ENCODE data around the gene TMEM86B.
"Not testable (repeated sequence)": the region's sequence is repeated elsewhere in the genome, so short reads cannot be mapped to it uniquely, and the experiment has no call there.

Gene TMEM86B

GRCh38 chr19:55216461-55217198 is 11.9 kb downstream of the TMEM86B start:
- peak; percentile 94 to 96 for DNase-seq

DNA sequence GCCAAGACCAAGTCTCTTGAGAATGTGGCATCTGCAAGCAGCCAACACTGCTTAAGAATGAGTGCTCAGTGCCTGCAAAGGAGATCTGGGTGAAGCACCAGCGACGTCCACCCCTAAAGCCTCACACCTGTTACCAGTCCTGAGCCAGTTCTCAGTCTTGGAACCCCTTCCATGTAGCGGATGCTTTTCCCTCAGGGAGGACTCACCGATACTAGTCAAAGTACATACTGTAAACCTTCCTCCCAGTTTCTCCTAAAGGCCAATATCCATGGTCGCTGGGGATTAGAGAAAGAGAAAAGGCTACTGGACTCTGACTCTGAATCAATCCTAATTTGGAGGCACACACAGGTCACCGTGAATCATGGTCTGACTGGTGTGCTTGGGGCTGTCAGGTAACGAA is 15.0 kb downstream of the TMEM86B start:
- DNase-seq, result no peak

DNA sequence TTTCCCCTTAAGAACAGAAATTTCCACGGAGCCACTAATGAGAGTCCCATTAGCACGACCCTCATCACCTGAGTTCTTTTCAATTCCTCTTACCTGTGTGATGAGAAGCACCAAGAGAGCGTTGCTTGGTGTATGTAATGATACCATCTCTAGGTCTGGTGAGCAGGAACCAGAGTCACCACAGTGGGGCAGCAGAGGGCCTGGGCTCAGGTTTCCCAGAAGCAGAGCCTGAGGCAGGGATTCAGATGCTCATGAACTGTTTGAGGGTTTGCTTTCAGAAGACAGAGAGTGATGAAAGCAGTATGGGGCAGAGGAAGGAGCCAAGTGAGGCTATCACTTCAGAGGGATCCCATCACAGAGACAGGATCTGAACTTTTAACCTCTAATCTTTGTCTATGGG is 16.1 kb downstream of the TMEM86B start:
- DNase-seq, result no peak

- DNase-seq, result no peak
Measured at GRCh38 chr19:55209693-55210472, 18.7 kb downstream of the TMEM86B start.

DNA sequence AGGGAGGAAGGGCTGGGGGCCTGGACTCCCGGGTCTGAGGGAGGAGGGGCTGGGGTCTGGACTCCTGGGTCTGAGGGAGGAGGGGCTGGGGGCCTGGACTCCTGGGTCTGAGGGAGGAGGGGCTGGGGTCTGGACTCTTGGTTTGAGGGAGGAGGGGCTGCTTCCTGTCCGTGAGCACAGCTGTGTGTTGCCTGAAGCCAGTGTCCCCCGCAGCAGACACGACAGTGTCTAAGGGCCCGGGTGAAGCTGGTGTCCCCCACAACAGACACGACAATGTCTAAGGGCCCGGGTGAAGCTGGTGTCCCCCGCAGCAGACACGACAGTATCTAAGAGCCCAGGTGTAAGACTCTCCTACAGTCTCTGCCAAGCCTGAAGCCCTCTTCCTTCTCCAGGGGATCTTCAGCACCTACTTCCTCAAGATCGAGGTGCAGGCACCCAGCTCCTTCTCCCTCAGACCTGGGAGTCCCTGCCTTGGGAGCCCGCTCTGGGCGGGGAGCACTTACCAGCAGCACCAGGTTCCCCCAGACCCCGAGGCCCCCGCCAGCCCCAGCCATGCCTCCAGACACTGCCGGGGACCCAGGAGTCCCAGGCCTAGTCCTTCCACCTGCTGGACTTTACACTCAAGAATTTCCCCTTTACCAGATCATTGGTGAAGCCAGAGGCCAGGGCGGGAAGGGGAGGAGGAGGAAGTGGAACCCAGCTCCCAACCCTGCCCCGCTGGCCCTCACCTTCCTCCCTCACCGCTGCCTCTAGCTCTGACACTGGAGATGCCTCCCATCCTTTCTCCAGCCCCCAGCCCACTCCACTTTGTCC is 19.5 kb downstream of the TMEM86B start, which contains the start of gene PTPRH:
TSS of gene PTPRH (minus strand) at position 622 of the 813 bp plus-strand sequence. CDS start at position 554, 68 bp downstream.
- DNase-seq, result no peak

DNA sequence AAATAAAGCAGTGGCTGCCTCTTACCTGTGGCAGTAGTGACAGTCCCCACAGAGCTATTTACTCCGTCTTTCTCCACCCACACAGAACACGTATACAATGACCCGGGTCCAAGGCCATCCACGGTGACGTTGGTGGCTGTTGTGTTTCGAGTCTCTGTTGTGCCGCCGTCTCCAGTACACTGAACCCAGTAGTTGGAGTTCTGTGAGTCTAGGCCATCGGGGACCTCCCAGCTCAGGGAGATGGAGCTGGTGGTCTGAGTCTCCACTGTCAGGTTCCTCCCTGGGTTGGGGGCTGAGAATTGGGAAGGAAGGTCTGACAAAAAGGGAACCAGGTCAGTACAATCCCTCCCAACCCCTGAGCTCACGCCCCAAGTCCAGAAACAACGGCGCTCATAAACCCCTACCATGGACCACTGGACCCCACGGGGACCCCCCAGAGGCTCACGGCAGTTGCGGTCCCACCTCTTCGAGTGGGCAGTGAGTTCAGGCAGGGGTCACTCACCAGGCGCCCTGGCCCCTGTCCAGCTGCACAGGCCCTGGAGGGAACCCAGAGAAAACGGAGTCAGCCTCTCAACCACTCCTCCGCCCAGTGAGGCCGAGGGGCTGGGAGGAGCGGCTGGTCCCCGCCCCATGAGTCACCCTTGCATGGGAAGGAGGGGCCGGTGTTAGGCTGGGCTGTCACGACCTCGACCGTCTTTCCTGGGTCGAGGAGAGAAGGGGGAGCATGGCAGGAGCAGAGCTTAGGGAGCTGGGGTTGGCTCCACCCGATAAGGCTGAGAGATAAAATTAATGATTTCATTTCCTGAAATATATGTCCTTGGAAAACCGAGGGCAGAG is 21.7 kb downstream of the TMEM86B start:
- peak in 1 of 2 experiments; percentile 48 for DNase-seq

DNA sequence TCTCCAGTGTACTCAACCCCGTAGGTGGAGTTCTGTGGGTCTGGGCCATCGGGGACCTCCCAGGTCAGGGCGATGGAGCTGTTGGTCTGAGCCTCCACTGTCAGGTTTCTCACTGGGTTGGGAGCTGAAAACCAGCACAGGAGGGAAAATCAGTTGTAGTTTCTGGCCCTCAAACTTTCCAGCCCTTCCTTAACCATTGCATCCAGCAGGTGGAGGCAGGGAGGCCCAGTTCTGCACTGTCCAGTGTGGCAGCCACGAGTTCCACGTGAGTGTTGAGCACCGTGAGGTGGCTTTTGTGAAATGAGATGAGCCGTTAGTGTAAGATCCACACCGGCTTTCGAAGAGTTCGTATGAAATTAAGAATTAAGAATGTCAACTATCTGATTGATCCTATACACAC is 26.4 kb downstream of the TMEM86B start:
- DNase-seq, result not testable (repeated sequence)

DNA sequence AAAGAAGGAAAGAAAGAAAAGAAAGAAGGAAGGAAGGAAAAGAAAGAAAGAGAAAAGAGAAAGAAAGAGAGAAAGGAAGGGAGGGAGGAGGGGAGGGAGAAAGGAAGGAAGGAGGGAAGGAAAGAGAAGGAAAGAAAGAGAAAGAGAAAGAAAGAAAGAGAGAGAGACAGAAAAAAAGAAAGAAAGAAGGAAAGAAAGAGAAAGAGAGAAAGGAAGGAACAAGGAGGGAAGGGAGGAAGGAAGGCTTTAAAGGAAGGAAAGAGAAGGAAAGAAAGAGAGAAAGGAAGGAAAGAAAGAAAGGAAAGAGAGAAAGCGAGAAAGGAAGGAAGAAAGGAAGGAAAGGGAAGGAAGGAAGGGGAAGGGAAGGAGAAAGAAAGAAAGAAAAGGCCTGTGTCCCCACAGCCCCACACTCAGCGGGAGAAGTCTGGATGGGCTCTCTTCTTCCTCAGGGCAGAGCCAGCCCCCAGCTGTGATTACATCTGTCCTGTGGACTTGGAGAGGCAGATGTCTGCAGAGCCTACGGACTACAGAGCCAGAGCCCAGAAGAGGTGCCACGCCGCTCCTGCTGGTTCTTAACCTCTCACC is 28.9 kb downstream of the TMEM86B start:
- no peak for DNase-seq

- no peak for DNase-seq
Measured at GRCh38 chr19:55198651-55199050, 29.9 kb downstream of the TMEM86B start.

DNA sequence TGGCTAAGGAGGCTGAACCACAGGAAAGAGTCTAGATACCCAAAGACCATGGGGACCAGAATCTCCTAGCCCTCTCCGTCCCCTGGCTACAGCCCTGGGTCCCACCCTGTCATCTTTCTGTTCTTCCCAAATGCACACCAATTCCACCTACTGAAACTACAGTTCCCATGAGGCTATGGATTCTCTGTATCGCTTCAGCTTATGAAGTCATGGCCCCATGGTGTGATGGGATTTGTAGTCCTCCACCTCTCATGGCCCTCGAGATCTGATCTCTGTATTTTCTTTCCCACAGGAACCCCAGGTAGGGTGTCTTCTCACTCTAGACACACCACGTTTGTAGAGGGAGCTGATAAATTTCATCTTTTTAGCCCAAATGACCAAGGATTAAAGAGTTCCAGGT is 31.0 kb downstream of the TMEM86B start:
- peak in 1 of 2 experiments; percentile 64 for DNase-seq

DNA sequence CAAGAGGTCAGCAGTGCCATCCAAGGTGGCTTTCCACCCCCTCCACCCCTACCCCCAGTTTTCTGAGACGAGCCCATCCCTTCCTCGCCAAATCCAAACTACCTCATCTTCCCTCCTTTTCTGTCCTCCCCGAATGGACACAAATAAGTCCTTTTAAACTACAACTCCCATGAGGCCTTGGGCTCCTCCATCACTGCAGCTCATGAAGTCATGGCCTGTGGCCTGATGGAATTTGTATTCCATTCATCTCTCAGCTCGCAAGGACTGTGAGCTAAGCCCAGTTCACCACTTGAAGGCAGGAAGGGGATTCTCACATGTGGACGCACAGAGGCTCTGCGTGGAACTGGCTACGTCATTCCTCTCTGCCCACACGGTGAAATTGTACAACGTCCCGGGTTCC is 31.8 kb downstream of the TMEM86B start:
- DNase-seq, result peak; percentile 37 to 55

DNA sequence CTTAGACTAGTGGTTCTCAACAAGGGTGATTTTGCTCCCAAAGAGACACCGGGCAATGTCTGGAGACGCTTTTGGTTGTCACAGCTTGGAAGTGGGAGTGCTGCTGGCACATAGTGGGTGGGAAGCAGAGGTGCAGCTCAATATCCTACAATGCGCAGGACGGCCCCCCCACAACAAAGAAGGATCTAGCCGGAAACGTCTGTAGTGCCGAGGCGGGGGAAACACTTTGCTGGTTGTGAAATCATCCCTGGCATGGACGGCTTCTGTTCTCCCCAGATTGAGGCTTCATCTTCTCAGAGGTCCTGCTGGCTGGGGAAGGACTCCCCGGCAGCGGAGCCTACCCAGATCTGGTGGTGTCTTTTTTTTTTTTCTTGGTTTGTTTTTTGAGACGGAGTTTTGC is 35.1 kb downstream of the TMEM86B start:
- DNase-seq, result no peak

GRCh38 chr19:55189403-55189835 is 39.1 kb downstream of the TMEM86B start:
- DNase-seq, result no peak

GRCh38 chr19:55188625-55189024 is 39.9 kb downstream of the TMEM86B start:
- no peak for DNase-seq

DNA sequence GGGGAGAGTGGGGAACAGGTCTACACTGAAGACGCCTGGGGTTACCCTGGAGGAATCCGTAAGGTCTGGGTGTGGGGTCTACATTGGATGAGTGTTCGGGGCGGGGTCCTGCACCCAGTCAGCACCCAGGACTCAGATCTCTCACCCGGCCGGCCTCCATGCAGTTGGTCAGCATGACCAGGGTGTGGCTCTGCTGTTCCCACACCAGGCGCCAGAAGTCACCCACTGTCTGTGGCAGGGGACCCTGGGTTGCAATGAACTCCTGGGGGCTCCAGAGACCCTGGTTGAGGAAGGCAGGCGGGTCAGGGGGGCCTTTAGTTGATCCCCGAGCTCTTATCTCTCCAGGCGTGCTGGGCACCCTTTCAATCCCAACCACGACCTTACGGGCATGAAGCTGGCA is 42.5 kb downstream of the TMEM86B start:
- DNase-seq, result no peak

DNA sequence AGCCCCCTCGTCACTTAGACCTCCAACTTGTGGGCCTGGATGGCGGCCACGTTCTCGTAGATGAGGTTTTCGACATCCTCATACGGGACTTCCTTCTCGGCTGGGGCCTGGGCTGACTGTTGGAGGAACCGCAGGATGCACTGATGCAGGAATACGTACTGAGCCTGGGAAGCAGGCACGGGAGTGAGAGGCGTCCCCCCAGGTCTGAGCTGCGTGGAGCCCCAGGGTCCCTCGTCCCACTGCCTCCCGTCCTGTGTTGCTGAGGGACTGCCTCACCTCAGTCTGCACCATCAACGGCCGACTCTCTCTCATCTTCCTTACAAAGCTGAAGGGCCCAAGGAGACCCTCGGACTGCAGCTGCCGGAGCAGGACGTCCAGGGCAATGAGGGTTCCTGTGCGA is 46.8 kb downstream of the TMEM86B start:
- DNase-seq, result no peak

GRCh38 chr19:55179606-55180484 is 48.7 kb downstream of the TMEM86B start, which contains the start of gene SYT5:
TSS of gene SYT5 (minus strand) at chr19:55180289. CDS start at chr19:55179041, 1,248 bp downstream.
- DNase-seq, result peak; percentile 23 to 50

DNA sequence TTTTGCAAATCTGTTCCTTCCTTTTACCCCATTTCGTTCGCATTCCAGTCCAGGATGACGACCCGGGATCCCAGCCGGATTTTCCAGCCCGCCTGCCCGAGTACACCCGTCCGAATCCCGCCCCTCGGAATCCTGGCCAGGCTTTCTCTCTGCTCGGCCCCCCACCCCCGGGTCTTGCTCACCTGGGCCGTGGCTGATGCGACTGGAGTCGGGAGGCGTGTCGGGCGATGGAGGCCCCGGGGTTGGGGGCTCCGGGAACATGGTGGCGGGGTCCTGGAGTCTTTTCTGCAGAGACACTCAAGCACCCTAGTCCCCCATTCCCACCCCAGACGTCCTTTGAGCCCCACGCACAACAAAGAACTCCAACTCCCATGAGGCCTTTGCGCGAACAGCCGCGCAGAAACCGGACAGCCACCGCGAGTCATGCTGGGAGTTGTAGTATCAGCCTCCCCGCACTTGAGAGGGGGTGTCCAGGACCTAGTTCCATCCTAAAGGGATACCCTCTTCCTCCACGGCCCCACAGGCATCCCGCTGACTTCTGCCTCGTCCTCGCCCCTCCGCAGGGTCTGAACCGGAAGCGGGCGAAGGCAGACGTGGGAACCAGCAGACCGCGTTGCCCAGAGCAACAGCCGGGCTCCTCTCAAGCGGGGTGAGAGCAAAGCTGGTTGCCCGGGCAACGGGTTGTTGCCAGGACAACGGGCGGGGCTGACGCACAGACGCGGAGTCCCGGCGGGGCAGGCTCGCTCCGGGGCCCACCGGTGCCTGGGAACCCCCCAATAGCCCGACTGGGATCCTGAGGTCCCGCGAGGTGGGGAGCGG is 49.6 kb downstream of the TMEM86B start:
- DNase-seq, result peak; percentile 93 to 94

All from NCI-H1930 (cell line).